ENCODE data around the gene SYF2.

SYF2 gene

GRCh38 chr1:25232866-25233784, 823 bp upstream of the SYF2 start:
- ATAC-seq, result peak; percentile 88
- TF ChIP-seq CSRNP3 (CRISPR knock-in tag; IDR thresholded peaks at IDR 0.05) (no peak), BACH2 (CRISPR knock-in tag; IDR thresholded peaks at IDR 0.05; ENCODE audit: borderline replicate concordance) (no peak), ARNTL (CRISPR knock-in tag; IDR thresholded peaks at IDR 0.05; ENCODE audit: borderline replicate concordance, low read depth) (no peak), ESRRG (CRISPR knock-in tag; IDR thresholded peaks at IDR 0.05) (no peak), OSR1 (CRISPR knock-in tag; IDR thresholded peaks at IDR 0.05) (no peak), TOX (CRISPR knock-in tag; IDR thresholded peaks at IDR 0.05; ENCODE audit: borderline replicate concordance) (no peak), SNAI2 (CRISPR knock-in tag; IDR thresholded peaks at IDR 0.05) (no peak)

GRCh38 chr1:25223471-25223870, 8.8 kb downstream of the SYF2 start:
- no peak for ATAC-seq
- TF ChIP-seq ZNF565 (CRISPR knock-in tag; conservative IDR thresholded peaks at IDR 0.05; ENCODE audit: low read depth) (no peak), CSDC2 (CRISPR knock-in tag; IDR thresholded peaks at IDR 0.05) (no peak), ZNF70 (CRISPR knock-in tag; IDR thresholded peaks at IDR 0.05) (no peak), ZFP30 (CRISPR knock-in tag; IDR thresholded peaks at IDR 0.05) (no peak), POU6F1 (CRISPR knock-in tag; IDR thresholded peaks at IDR 0.05; ENCODE audit: borderline replicate concordance, low read depth) (no peak), TOX (CRISPR knock-in tag; IDR thresholded peaks at IDR 0.05; ENCODE audit: borderline replicate concordance) (no peak), ESRRG (CRISPR knock-in tag; IDR thresholded peaks at IDR 0.05) (no peak), TSHZ2 (CRISPR knock-in tag; IDR thresholded peaks at IDR 0.05) (no peak), TCF4 (CRISPR knock-in tag; IDR thresholded peaks at IDR 0.05; ENCODE audit: borderline replicate concordance) (no peak), ZNF8 (CRISPR knock-in tag; IDR thresholded peaks at IDR 0.05) (no peak), SNAI2 (CRISPR knock-in tag; IDR thresholded peaks at IDR 0.05) (no peak), ZFP3 (CRISPR knock-in tag; IDR thresholded peaks at IDR 0.05) (no peak), PPARA (CRISPR knock-in tag; IDR thresholded peaks at IDR 0.05; ENCODE audit: borderline replicate concordance) (no peak), RARB (CRISPR knock-in tag; IDR thresholded peaks at IDR 0.05) (no peak), CSRNP3 (CRISPR knock-in tag; IDR thresholded peaks at IDR 0.05) (no peak), PATZ1 (CRISPR knock-in tag; IDR thresholded peaks at IDR 0.05; ENCODE audit: borderline replicate concordance) (no peak), BACH2 (CRISPR knock-in tag; IDR thresholded peaks at IDR 0.05; ENCODE audit: borderline replicate concordance) (no peak)

- TF ChIP-seq ZC3H10 (CRISPR knock-in tag; IDR thresholded peaks at IDR 0.05) (no peak), ZNF565 (CRISPR knock-in tag; conservative IDR thresholded peaks at IDR 0.05; ENCODE audit: low read depth) (no peak), ARNTL (CRISPR knock-in tag; IDR thresholded peaks at IDR 0.05; ENCODE audit: borderline replicate concordance, low read depth) (no peak), ZFP30 (CRISPR knock-in tag; IDR thresholded peaks at IDR 0.05) (no peak), GLIS3 (CRISPR knock-in tag; IDR thresholded peaks at IDR 0.05) (no peak), TSHZ2 (CRISPR knock-in tag; IDR thresholded peaks at IDR 0.05) (no peak), CSRNP3 (CRISPR knock-in tag; IDR thresholded peaks at IDR 0.05) (no peak)
- ATAC-seq, result no peak
Measured at GRCh38 chr1:25222606-25223005, 9.7 kb downstream of the SYF2 start.
